ENCODE data around the gene NFATC2.
A peak's percentile ranks its signal among the peaks of the same experiment; 100 is the strongest.

NFATC2 gene

GRCh38 chr20:51498765-51499540 is 43.6 kb downstream of the NFATC2 start:
- H3K4me2 ChIP-seq (ENCODE audit: low read depth, low read length, poor library complexity, severe bottlenecking) = no peak overlapping the region

GRCh38 chr20:51497542-51498467 is 44.7 kb downstream of the NFATC2 start:
- Histone ChIP-seq H3K4me3 (ENCODE audit: low read length, poor library complexity, severe bottlenecking) (peak overlapping the region; percentile 32), H3K36me3 (ENCODE audit: insufficient read depth, low read length) (peaks cover 32% of the 10 kb centered on the region; the same call in 1 of the 2 replicates), H3K4me2 (ENCODE audit: low read depth, low read length, poor library complexity, severe bottlenecking) (peak overlapping the region; percentile 61), H3K9me3 (ENCODE audit: insufficient read depth, low read depth, low read length) (no peaks in the 10 kb centered on the region), H3F3A (ENCODE audit: low read depth) (no peaks in the 10 kb centered on the region), H2AFZ (ENCODE audit: low read length) (no peak overlapping the region), H3K4me1 (ENCODE audit: insufficient read depth, low read length, poor library complexity, severe bottlenecking) (peaks cover 44% of the 10 kb centered on the region), H4K20me1 (ENCODE audit: insufficient read depth, low read length, poor library complexity, severe bottlenecking) (peaks cover 3% of the 10 kb centered on the region), H3K79me2 (ENCODE audit: insufficient read depth, low read length) (peaks cover 49% of the 10 kb centered on the region), H3K9me2 (replicated peaks; ENCODE audit: low read depth, low read length) (no peaks in the 10 kb centered on the region), H3K9ac (ENCODE audit: low read depth, low read length, poor library complexity, severe bottlenecking) (peak overlapping the region; percentile 57), H3K27me3 (ENCODE audit: insufficient read depth, low read length, poor library complexity, severe bottlenecking) (no peaks in the 10 kb centered on the region)
- TF ChIP-seq CTCF (conservative IDR thresholded peaks at IDR 0.05; ENCODE audit: low read length) (no peak), EZH2phosphoT487 (IDR thresholded peaks at IDR 0.05; ENCODE audit: borderline replicate concordance) (no peak)

More at GRCh38 chr20:51498765-51499540, 43.6 kb downstream of the NFATC2 start:
- H3K27me3 ChIP-seq (ENCODE audit: insufficient read depth, low read length, poor library complexity, severe bottlenecking) = no peaks in the 10 kb centered on the region
- H2AFZ ChIP-seq (ENCODE audit: low read length) = no peak overlapping the region
- no peak overlapping the region for H3K9ac ChIP-seq (ENCODE audit: low read depth, low read length, poor library complexity, severe bottlenecking)
- H3F3A ChIP-seq (ENCODE audit: low read depth) = no peaks in the 10 kb centered on the region
- TF ChIP-seq CTCF (conservative IDR thresholded peaks at IDR 0.05; ENCODE audit: low read length) (no peak), EZH2phosphoT487 (IDR thresholded peaks at IDR 0.05; ENCODE audit: borderline replicate concordance) (no peak)
- peaks cover 27% of the 10 kb centered on the region; the same call in 1 of the 2 replicates for H3K36me3 ChIP-seq (ENCODE audit: insufficient read depth, low read length)
- no peaks in the 10 kb centered on the region for H3K9me3 ChIP-seq (ENCODE audit: insufficient read depth, low read depth, low read length)
- H3K79me2 ChIP-seq (ENCODE audit: insufficient read depth, low read length) = peaks cover 43% of the 10 kb centered on the region
- H3K4me3 ChIP-seq (ENCODE audit: low read length, poor library complexity, severe bottlenecking) = no peak overlapping the region
- peaks cover 3% of the 10 kb centered on the region for H4K20me1 ChIP-seq (ENCODE audit: insufficient read depth, low read length, poor library complexity, severe bottlenecking)
- peaks cover 44% of the 10 kb centered on the region for H3K4me1 ChIP-seq (ENCODE audit: insufficient read depth, low read length, poor library complexity, severe bottlenecking)
- no peaks in the 10 kb centered on the region for H3K9me2 ChIP-seq (replicated peaks; ENCODE audit: low read depth, low read length)

- H2AFZ ChIP-seq (ENCODE audit: low read length) = no peak overlapping the region
- no peaks in the 10 kb centered on the region for H3K27me3 ChIP-seq (ENCODE audit: insufficient read depth, low read length, poor library complexity, severe bottlenecking)
- H3K4me3 ChIP-seq (ENCODE audit: low read length, poor library complexity, severe bottlenecking) = no peak overlapping the region
- H3K4me2 ChIP-seq (ENCODE audit: low read depth, low read length, poor library complexity, severe bottlenecking) = peak overlapping the region; percentile 61
- peaks cover 49% of the 10 kb centered on the region for H3K79me2 ChIP-seq (ENCODE audit: insufficient read depth, low read length)
- H3K9me2 ChIP-seq (replicated peaks; ENCODE audit: low read depth, low read length) = no peaks in the 10 kb centered on the region
- H3F3A ChIP-seq (ENCODE audit: low read depth) = no peaks in the 10 kb centered on the region
- H3K9me3 ChIP-seq (ENCODE audit: insufficient read depth, low read depth, low read length) = no peaks in the 10 kb centered on the region
- peaks cover 25% of the 10 kb centered on the region; the same call in 1 of the 2 replicates for H3K36me3 ChIP-seq (ENCODE audit: insufficient read depth, low read length)
- TF ChIP-seq EZH2phosphoT487 (IDR thresholded peaks at IDR 0.05; ENCODE audit: borderline replicate concordance) (no peak), CTCF (conservative IDR thresholded peaks at IDR 0.05; ENCODE audit: low read length) (no peak)
- peak overlapping the region; percentile 57 for H3K9ac ChIP-seq (ENCODE audit: low read depth, low read length, poor library complexity, severe bottlenecking)
- peaks cover 3% of the 10 kb centered on the region for H4K20me1 ChIP-seq (ENCODE audit: insufficient read depth, low read length, poor library complexity, severe bottlenecking)
- peaks cover 44% of the 10 kb centered on the region for H3K4me1 ChIP-seq (ENCODE audit: insufficient read depth, low read length, poor library complexity, severe bottlenecking)
These were observed 45.6 kb downstream of the NFATC2 start for GRCh38 chr20:51496964-51497363.
